Epithelial cell of esophagus (primary cell): ENCODE measurements around the gene GJB3.

Source experiments
- DNase-seq: peaks from one replicate; pipeline ENCODE4 v3.0.0; 2010; ENCODE audit warnings: low read depth
- H3K4me3 ChIP-seq: 2 replicates; pipeline ENCODE4 v1.5.1; 2011; ENCODE audit warnings: mild to moderate bottlenecking, low read length, control low read depth
- CTCF ChIP-seq: IDR thresholded peaks from 2 replicates; pipeline ENCODE4 v1.5.1; 2011; ENCODE audit warnings: low read depth, mild to moderate bottlenecking, low read length, control low read depth, inconsistent platforms; ENCODE audit not compliant: insufficient read depth; ENCODE audit errors: missing control alignments

GJB3 gene

GRCh38 chr1:34794001-34794789 is 13.2 kb downstream of the GJB3 start:
- DNase-seq: peak; percentile 64
- no peak overlapping the region for H3K4me3 ChIP-seq
- no peak for TF ChIP-seq CTCF

GRCh38 chr1:34794790-34795180 is 13.8 kb downstream of the GJB3 start:
- no peak overlapping the region for H3K4me3 ChIP-seq
- TF ChIP-seq CTCF: no peak
- no peak for DNase-seq

GRCh38 chr1:34795916-34796315 is 14.9 kb downstream of the GJB3 start:
- no peak overlapping the region for H3K4me3 ChIP-seq
- no peak for DNase-seq
- no peak for TF ChIP-seq CTCF

GRCh38 chr1:34796990-34797389 is 16.0 kb downstream of the GJB3 start:
- DNase-seq: no peak
- no peak overlapping the region for H3K4me3 ChIP-seq
- no peak for TF ChIP-seq CTCF

- no peak for DNase-seq
- H3K4me3 ChIP-seq: no peak overlapping the region
- TF ChIP-seq CTCF: no peak
These were observed 19.2 kb downstream of the GJB3 start for GRCh38 chr1:34800214-34800613.

- no peak for DNase-seq
- H3K4me3 ChIP-seq: no peak overlapping the region
- no peak for TF ChIP-seq CTCF
These were observed 22.8 kb downstream of the GJB3 start for GRCh38 chr1:34803770-34804169.

GRCh38 chr1:34806396-34806795 is 25.4 kb downstream of the GJB3 start:
- H3K4me3 ChIP-seq: no peak overlapping the region
- no peak for TF ChIP-seq CTCF
- peak; percentile 49 for DNase-seq
